Upper lobe of right lung (tissue), 1 donor: ENCODE data around the gene LHX6. TPM values are rescaled to one million over a fixed set of nuclear protein-coding genes. Genes with fewer than 3 reads are reported as not detected.

Experiments used
- ATAC-seq: fragments of 200-7000 bp; cut with Tn5 transposase; one replicate; pipeline ENCODE4 v1.9.1; 2020; ENCODE audit warnings: mild to moderate bottlenecking, moderate library complexity
- DNase-seq: peaks from one replicate; pipeline ENCODE4 v3.0.0-alpha.2; 2020
- H3K27ac ChIP-seq: fragments of 200-600 bp; one replicate; pipeline ENCODE4 v1.8.0; 2022
- H3K27me3 ChIP-seq: fragments of 200-600 bp; one replicate; pipeline ENCODE4 v1.8.0; 2022; ENCODE audit warnings: mild to moderate bottlenecking
- H3K36me3 ChIP-seq: fragments of 200-600 bp; one replicate; pipeline ENCODE4 v1.8.0; 2022
- H3K4me1 ChIP-seq: fragments of 200-600 bp; one replicate; pipeline ENCODE4 v1.8.0; 2022
- H3K4me3 ChIP-seq: fragments of 200-600 bp; one replicate; pipeline ENCODE4 v1.8.0; 2022; ENCODE audit warnings: mild to moderate bottlenecking
- H3K9me3 ChIP-seq: fragments of 200-600 bp; one replicate; pipeline ENCODE4 v1.8.0; 2022
- intact Hi-C: fragments of 100-400 bp; cut with DNase I; formaldehyde crosslinking; loops from one replicate; pipeline ENCODE4 v1.11.0; 2022
- total RNA-seq: library from RNA; stranded (reverse); fragmentation: NEBNext Ultra II Directional; extraction: Animal tissue kit (Norgen Biotek cat#: 25700); gene quantifications from one replicate; pipeline ENCODE4 v1.2.1, GENCODE V29; 2021
- TF ChIP-seq, protein P1 (sequence below): fragments of 200-600 bp; IDR thresholded peaks from one replicate; pipeline ENCODE4 v1.8.0; 2022; ENCODE audit warnings: antibody characterized with exemption
- donor health status: DM: no; HTN: yes; CAD: no; lungs with severe emphysema.

The LHX6 gene
- total RNA-seq, 1 donor from 2014 or later: 16.9 TPM

DNA sequence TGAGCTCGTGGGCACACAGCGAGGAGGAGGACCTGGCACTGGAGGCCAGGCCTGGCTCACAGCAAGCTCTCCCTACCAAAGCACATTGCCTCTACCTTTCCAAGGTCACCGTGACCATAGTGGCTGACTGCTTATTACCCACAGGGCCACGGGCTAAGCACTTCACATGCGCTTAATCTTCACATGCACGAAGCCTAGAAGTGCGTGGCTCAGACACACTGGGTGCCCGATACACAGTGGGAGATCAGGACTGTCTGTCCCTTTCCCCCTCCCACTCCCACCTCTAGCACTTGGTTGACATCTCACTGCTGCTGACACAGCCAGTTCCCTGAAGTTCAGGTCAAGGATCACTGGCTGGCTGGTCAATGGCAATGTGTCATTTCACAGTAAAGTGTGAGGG, 23.6 kb downstream of the LHX6 start:
- no peaks in the 10 kb centered on the region for H3K36me3 ChIP-seq
- intact Hi-C loops: no loop called here
- no peak for DNase-seq
- ATAC-seq: no peak
- no peak overlapping the region for H3K27ac ChIP-seq
- no peaks in the 10 kb centered on the region for H3K27me3 ChIP-seq
- no peaks in the 10 kb centered on the region for H3K4me1 ChIP-seq
- H3K4me3 ChIP-seq: no peak overlapping the region
- H3K9me3 ChIP-seq: no peaks in the 10 kb centered on the region
- TF ChIP-seq, protein P1, sequence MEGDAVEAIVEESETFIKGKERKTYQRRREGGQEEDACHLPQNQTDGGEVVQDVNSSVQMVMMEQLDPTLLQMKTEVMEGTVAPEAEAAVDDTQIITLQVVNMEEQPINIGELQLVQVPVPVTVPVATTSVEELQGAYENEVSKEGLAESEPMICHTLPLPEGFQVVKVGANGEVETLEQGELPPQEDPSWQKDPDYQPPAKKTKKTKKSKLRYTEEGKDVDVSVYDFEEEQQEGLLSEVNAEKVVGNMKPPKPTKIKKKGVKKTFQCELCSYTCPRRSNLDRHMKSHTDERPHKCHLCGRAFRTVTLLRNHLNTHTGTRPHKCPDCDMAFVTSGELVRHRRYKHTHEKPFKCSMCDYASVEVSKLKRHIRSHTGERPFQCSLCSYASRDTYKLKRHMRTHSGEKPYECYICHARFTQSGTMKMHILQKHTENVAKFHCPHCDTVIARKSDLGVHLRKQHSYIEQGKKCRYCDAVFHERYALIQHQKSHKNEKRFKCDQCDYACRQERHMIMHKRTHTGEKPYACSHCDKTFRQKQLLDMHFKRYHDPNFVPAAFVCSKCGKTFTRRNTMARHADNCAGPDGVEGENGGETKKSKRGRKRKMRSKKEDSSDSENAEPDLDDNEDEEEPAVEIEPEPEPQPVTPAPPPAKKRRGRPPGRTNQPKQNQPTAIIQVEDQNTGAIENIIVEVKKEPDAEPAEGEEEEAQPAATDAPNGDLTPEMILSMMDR: no peak

DNA sequence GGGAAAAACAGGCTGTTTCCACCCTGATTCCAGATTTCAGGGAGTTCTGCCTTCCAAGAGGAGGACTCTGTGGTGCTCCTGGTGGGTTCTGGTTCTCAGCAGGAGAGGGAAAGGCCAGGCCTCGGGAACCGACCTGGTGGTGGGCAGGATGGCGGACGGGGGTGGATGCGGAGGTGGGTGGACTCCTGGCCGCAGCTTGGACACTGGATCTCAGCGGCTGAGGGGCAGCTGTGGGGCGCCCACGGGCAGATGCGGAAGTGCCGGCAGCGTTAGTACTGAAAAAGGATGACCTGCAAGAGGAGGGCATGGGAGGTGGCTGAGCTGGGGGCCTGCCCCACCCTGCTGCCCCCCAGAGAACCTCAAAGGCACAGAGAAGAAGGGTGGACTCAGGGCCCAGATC, 24.3 kb downstream of the LHX6 start:
- TF ChIP-seq, protein P1: no peak
- H3K36me3 ChIP-seq: no peaks in the 10 kb centered on the region
- no peaks in the 10 kb centered on the region for H3K27me3 ChIP-seq
- intact Hi-C loops: no loop called here
- H3K4me1 ChIP-seq: no peaks in the 10 kb centered on the region
- H3K9me3 ChIP-seq: no peaks in the 10 kb centered on the region
- ATAC-seq (no peak), DNase-seq (no peak)
- no peak overlapping the region for H3K4me3 ChIP-seq
- no peak overlapping the region for H3K27ac ChIP-seq

DNA sequence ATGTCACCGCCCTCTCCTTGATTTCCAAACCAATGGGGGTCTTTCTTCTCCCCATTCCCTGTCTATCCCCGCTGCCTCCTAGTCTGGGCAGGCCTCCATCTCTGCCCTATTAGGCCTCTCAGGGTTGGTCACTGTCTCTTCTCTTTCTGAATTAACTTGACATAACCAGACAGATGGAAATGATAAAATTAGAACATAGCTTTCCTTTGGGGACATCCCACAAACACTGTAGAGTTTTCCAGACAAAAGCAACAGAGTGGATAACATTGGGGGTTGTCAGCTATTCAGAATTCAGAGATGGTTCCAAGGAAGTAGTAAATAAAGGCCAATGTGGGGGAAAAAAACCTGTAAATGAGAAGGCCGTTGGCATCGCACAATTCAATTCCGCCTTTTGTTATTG, 24.7 kb downstream of the LHX6 start:
- H3K27me3 ChIP-seq: no peaks in the 10 kb centered on the region
- H3K36me3 ChIP-seq: no peaks in the 10 kb centered on the region
- intact Hi-C loops: no loop called here
- ATAC-seq (no peak), DNase-seq (no peak)
- H3K27ac ChIP-seq: no peak overlapping the region
- H3K4me1 ChIP-seq: no peaks in the 10 kb centered on the region
- no peak overlapping the region for H3K4me3 ChIP-seq
- no peaks in the 10 kb centered on the region for H3K9me3 ChIP-seq
- TF ChIP-seq, protein P1: no peak

DNA sequence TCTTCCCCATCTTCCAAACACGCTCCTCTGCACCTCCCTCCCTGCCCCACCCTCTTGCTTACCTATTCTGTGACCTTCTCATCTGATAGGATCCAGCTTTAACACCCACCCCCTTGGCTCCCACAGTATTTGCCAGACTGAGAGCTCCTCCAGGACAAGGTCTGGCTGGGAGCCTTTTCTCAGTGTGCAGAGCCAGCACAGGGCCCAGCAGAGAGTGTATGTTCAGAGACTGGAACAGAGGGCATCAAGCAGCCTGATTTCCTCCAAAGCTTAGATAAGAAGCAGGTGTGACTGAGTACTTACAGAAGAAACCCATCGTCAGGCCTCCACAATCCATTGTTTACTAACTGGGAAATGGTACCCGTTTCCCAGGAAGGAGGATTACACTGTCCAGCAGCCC, 26.6 kb downstream of the LHX6 start:
- H3K36me3 ChIP-seq: no peaks in the 10 kb centered on the region
- no peaks in the 10 kb centered on the region for H3K4me1 ChIP-seq
- H3K4me3 ChIP-seq: no peak overlapping the region
- no peaks in the 10 kb centered on the region for H3K9me3 ChIP-seq
- ATAC-seq (no peak), DNase-seq (no peak)
- H3K27ac ChIP-seq: no peak overlapping the region
- TF ChIP-seq, protein P1: no peak
- peaks cover 10% of the 10 kb centered on the region for H3K27me3 ChIP-seq
- intact Hi-C loops: no loop called here

DNA sequence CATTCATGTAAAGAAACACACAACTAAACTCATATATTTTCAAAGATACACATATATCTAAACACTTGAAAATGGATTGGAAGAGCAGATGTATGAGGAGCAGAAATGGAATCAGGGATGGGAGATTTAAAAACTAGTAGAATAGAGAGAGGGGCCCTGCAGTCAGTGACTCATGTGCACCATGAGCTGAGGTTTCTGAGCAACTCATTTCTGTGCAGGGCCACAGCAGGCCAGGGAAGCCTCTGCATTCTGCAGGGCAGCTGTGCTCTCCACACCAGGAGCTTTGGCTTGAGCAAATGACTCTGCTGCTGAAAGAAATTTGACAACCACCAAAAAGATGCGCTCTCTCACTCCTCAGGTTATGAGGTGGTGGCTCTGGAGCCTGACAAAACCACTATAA, 27.1 kb downstream of the LHX6 start:
- no peak for ATAC-seq
- TF ChIP-seq, protein P1: no peak
- Histone ChIP-seq H3K9me3 (no peaks in the 10 kb centered on the region), H3K27me3 (peaks cover 10% of the 10 kb centered on the region), H3K4me1 (no peaks in the 10 kb centered on the region), H3K4me3 (no peak overlapping the region), H3K36me3 (no peaks in the 10 kb centered on the region), H3K27ac (no peak overlapping the region)
- DNase-seq: no peak
- intact Hi-C loops: no loop called here

DNA sequence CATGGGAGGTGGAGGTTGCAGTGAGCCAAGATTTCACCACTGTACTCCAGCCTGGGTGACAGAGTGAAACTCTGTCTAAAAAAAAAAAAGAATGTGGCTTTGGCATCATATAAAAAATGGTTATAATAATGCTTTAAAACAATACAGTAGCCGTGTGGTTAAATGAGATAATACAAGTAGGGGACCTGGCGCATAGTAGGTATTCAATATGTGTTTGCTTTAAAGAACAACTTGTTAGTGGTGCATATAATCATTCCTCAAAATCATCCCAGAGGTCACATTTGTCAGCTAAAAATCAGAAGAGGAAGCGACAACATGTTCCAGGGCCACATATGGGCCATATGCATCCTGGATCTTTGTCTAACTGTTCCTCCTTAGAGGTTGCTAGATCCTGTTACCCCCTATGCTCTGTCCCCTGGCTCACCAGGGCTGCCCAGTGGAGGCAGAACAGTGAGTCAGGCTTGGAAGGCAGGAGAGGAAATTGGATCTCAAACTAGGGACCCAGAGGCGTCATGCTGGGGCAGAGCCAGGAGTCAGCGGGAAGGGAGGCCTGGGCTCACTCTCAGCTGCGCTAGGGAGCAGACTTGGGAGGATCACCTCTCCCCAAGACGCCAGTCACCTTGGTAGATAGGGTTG, 27.7 kb downstream of the LHX6 start:
- intact Hi-C loops: no loop called here
- DNase-seq: no peak
- Histone ChIP-seq H3K27ac (no peak overlapping the region), H3K4me3 (no peak overlapping the region), H3K36me3 (no peaks in the 10 kb centered on the region), H3K9me3 (no peaks in the 10 kb centered on the region), H3K27me3 (peaks cover 10% of the 10 kb centered on the region), H3K4me1 (no peaks in the 10 kb centered on the region)
- TF ChIP-seq, protein P1: no peak
- no peak for ATAC-seq
